Measurements from ENCODE around the gene SIGLEC1.

Gene SIGLEC1

DNA sequence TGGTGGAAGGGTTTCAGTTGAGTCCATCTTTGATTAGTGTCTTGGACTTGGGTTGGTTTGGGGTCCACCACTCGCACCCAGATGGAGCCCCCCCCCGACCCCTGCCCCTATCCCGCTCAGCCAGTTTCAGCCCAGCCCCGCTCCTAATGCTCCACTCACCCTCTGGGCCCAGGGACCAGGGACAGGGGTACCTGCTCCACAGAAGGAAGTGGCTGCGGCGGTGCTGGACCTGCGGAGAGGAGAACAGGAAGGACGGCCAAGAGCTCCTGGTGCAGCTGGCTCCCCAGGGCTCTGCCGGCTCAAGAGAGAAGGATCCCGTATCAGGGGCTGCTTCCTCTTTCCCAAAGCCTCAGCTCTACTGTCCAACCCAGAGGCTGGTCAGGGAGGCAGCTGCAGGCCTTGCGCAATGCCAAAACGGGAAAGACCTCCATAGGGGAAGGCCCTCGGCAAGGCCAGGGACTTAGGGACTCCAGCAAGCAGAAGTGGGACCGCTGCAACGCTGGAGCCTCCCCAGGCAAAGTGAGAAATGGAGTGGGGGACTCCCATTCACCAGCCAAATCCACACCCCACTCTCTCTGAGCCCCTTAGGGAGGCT lies at the start of gene SIGLEC1:
Gene SIGLEC1 (minus strand): TSS at position 322 of the 595 bp plus-strand sequence. CDS start 5,472 bp downstream, outside the sequence.
- no peak within 1 kb of the TSS for H3K4me3 ChIP-seq (ENCODE audit: low read depth, low read length)
- no peak for DNase-seq (ENCODE audit: low read depth, low spot score)
- TF ChIP-seq, protein P1, sequence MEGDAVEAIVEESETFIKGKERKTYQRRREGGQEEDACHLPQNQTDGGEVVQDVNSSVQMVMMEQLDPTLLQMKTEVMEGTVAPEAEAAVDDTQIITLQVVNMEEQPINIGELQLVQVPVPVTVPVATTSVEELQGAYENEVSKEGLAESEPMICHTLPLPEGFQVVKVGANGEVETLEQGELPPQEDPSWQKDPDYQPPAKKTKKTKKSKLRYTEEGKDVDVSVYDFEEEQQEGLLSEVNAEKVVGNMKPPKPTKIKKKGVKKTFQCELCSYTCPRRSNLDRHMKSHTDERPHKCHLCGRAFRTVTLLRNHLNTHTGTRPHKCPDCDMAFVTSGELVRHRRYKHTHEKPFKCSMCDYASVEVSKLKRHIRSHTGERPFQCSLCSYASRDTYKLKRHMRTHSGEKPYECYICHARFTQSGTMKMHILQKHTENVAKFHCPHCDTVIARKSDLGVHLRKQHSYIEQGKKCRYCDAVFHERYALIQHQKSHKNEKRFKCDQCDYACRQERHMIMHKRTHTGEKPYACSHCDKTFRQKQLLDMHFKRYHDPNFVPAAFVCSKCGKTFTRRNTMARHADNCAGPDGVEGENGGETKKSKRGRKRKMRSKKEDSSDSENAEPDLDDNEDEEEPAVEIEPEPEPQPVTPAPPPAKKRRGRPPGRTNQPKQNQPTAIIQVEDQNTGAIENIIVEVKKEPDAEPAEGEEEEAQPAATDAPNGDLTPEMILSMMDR (IDR thresholded peaks at IDR 0.05; ENCODE audit: low read depth, low read length): no peak
- in situ Hi-C loops (cut with HindIII; ENCODE audit: low sequenced_read_pairs): no loop called here

DNA sequence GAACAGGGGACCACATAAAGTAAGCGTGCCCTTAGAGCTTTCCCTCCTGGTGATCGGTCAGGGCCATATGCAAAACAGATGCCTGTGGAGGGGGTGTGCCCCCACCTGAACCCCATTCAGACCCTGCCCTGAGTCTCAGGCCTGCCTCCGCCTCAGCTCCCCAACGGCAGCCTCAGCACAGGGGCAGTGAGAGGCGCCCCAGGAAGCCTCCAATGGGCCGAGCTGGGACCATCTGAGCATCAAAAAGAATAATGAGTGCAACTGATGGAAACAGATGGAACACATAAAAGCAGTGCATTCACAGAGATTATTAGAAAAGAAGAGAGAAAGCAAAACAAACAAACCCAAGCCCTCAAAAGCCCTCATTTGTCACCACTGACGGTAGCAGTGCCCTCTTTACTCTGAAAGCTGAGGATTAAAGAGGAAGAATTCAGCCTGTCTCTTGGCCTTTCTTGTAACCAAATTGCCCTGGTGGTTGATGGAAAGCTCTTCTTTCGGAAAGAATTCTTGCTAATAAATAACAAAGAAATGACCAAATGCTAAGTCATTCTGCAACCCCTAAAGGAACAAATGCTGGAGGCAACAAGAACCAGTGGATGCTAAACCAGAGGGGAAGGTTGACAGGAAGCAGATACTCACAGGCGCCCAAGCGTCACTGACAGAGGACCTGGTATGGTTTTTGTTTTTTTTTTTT lies 48.4 kb upstream of the SIGLEC1 start:
- in situ Hi-C loops (cut with HindIII; ENCODE audit: low sequenced_read_pairs): no loop called here
- TF ChIP-seq, protein P1 (IDR thresholded peaks at IDR 0.05; ENCODE audit: low read depth, low read length): no peak
- DNase-seq (ENCODE audit: low read depth, low spot score): no peak

DNA sequence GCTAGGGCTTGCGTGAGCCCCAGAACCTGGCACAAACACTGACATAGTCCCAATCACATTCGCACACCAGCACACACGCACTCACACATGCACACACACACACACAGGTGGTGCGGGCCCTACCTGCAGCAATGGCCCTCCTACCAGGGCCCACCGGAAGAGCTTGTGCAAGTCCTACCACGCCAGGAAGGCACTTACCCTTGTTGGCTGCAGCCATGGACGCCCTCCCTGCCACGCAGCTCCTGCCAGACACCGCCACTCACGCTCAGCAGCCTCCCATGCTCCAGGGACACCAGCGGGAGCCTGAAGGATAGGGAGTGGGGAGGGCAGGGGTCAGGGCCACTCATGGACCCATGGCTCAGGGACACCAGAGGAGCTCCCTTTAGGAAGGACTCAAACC lies 47.5 kb upstream of the SIGLEC1 start:
- no peak overlapping the region for H3K4me3 ChIP-seq (ENCODE audit: low read depth, low read length)
- TF ChIP-seq, protein P1 (IDR thresholded peaks at IDR 0.05; ENCODE audit: low read depth, low read length): no peak
- no peak for DNase-seq (ENCODE audit: low read depth, low spot score)
- in situ Hi-C loops (cut with HindIII; ENCODE audit: low sequenced_read_pairs): no loop called here

More for the DNA sequence above, 48.4 kb upstream of the SIGLEC1 start:
- no peak overlapping the region for H3K4me3 ChIP-seq (ENCODE audit: low read depth, low read length)

DNA sequence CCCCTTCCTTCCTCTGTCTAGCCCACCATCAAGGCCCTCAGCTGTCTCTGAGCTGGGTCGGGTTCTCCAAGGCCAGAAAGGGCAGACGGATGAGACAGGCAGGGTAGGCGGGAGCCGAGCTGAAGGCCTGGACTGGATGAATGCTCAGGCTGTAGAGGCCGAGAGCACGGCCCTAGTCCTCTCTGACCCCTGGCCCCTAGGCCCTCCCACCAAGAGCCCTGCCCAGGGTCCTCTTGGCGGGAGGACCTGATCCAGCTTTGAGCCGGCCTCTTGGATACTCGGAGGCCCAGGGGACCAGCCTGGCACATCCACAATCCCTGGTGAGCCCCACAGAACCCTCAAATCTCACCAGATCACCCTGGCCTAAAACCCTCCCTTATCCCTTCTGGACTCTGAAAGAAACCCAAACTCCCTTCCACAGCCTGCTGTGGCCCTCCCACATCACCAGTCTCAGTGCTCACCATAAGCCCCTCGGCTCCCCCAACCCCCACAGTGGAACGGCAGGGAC lies 47.0 kb upstream of the SIGLEC1 start:
- in situ Hi-C loops (cut with HindIII; ENCODE audit: low sequenced_read_pairs): no loop called here
- DNase-seq (ENCODE audit: low read depth, low spot score): no peak
- TF ChIP-seq, protein P1 (IDR thresholded peaks at IDR 0.05; ENCODE audit: low read depth, low read length): no peak
- no peak overlapping the region for H3K4me3 ChIP-seq (ENCODE audit: low read depth, low read length)

DNA sequence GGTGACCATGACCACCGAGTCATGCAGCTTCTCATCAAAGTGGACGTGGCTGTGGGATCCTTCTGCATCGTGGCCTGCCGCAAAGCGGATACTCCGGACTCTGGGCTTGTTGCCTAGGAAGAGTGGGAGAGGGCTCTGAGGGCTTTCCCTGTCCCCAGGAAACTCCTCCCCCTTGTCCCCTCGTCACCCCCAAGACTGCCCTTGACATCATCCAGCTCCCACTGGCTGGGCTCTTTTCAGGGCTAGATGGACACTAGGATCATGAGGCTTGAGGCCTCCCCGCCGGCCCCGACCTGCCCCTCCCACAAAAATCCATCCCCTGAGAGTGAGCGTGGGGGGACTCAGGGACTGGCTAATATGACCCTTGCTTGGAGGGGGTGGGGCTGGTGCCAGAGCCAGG lies 46.2 kb upstream of the SIGLEC1 start:
- in situ Hi-C loops (cut with HindIII; ENCODE audit: low sequenced_read_pairs): no loop called here
- no peak for DNase-seq (ENCODE audit: low read depth, low spot score)
- no peak overlapping the region for H3K4me3 ChIP-seq (ENCODE audit: low read depth, low read length)
- TF ChIP-seq, protein P1 (IDR thresholded peaks at IDR 0.05; ENCODE audit: low read depth, low read length): no peak

DNA sequence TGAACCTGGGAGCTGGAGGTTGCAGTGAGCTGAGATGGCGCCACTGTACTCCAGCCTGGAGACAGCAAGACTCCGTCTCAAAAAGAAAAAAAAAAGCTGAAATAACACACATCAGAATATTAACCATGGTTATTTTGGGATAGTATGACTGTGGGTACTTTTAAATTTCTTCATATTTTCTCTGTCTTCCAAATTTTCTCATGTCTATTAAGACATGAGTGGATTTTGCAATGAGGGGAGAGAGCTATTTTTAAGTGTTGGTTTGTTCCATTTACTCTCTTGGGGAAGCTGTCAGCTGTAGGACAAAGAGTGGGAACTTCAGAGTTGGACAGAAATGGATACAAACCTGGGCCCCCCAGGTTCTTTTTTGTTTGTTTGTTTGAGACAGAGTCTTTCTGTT lies 44.9 kb upstream of the SIGLEC1 start:
- H3K4me3 ChIP-seq (ENCODE audit: low read depth, low read length): no peak overlapping the region
- in situ Hi-C loops (cut with HindIII; ENCODE audit: low sequenced_read_pairs): no loop called here
- DNase-seq (ENCODE audit: low read depth, low spot score): no peak
- TF ChIP-seq, protein P1 (IDR thresholded peaks at IDR 0.05; ENCODE audit: low read depth, low read length): no peak

Data from astrocyte of the spinal cord (primary cell).